PC-9 (cell line): ENCODE data around the gene RNU7-1. TPM values are rescaled to one million over a fixed set of nuclear protein-coding genes. Genes with fewer than 3 reads are reported as not detected.

Experiments
- BruUV-seq: library from RNA; stranded (reverse); fragments of 400-500 nt; replicated peaks from 2 replicates; lab custom pipeline; 2021; lab: Mats Ljungman, UMichigan
- CTCF ChIA-PET: fragments of 300-600 bp; sonication (Branson Sonifier 250); formaldehyde crosslinking; loops from one replicate; lab custom pipeline; 2022; ENCODE audit warnings: antibody characterized with exemption; lab: Charles Lee
- POLR2A ChIA-PET: fragments of 300-600 bp; sonication (Branson Sonifier 250); formaldehyde crosslinking; loops from one replicate; lab custom pipeline; 2022; ENCODE audit warnings: antibody characterized with exemption; ENCODE audit not compliant: unreplicated experiment; lab: Charles Lee
- DNase-seq, 2 experiments: peaks; one replicate each; pipeline versions ENCODE4 v3.0.0 to v3.0.0-alpha.2; 2015 to 2022; ENCODE audit warnings: mixed read lengths in 1 of 2
- H2AFZ ChIP-seq: fragments of 200-600 bp; sonication (generic); 2 replicates; pipeline ENCODE4 v1.8.1; 2017; ENCODE audit warnings: antibody characterized with exemption
- H3F3A ChIP-seq: fragments of 200-600 bp; sonication (generic); 2 replicates; pipeline ENCODE4 v1.8.1; 2017; ENCODE audit warnings: antibody characterized with exemption, mild to moderate bottlenecking, low read depth; ENCODE audit not compliant: insufficient read depth
- H3K27ac ChIP-seq: fragments of 200-600 bp; sonication (generic); 2 replicates; pipeline ENCODE4 v1.6.1; 2016; ENCODE audit warnings: mixed run types
- H3K27me3 ChIP-seq: fragments of 200-600 bp; sonication (generic); 2 replicates; pipeline ENCODE4 v1.6.1; 2016; ENCODE audit warnings: low read depth, mixed run types; ENCODE audit not compliant: insufficient read depth
- H3K36me3 ChIP-seq: fragments of 200-600 bp; sonication (generic); 2 replicates; pipeline ENCODE4 v1.6.1; 2016; ENCODE audit warnings: low read depth, mixed run types
- H3K4me1 ChIP-seq: fragments of 200-600 bp; sonication (generic); replicated peaks from 2 replicates; pipeline ENCODE4 v1.6.1; 2016; ENCODE audit warnings: mixed run types; ENCODE audit not compliant: insufficient read depth
- H3K4me2 ChIP-seq: fragments of 200-600 bp; sonication (generic); 2 replicates; pipeline ENCODE4 v1.6.1; 2017; ENCODE audit warnings: mixed run types
- H3K4me3 ChIP-seq: fragments of 200-600 bp; sonication (generic); 2 replicates; pipeline ENCODE4 v1.6.1; 2016; ENCODE audit warnings: mixed run types
- H3K79me2 ChIP-seq: fragments of 200-600 bp; sonication (generic); 2 replicates; pipeline ENCODE4 v1.6.1; 2017; ENCODE audit warnings: low read depth, mixed run types
- H3K9me2 ChIP-seq: fragments of 200-600 bp; sonication (generic); 2 replicates; pipeline ENCODE4 v1.8.1; 2017; ENCODE audit warnings: mild to moderate bottlenecking; ENCODE audit not compliant: insufficient read depth
- H3K9me3 ChIP-seq: fragments of 200-600 bp; sonication (generic); 2 replicates; pipeline ENCODE4 v1.8.1; 2016; ENCODE audit warnings: low read depth; ENCODE audit not compliant: insufficient read depth
- H4K20me1 ChIP-seq: fragments of 200-600 bp; sonication (generic); 2 replicates; pipeline ENCODE4 v1.8.1; 2017; ENCODE audit not compliant: insufficient read depth
- EZH2 ChIP-seq: fragments of 200-600 bp; sonication (generic); IDR thresholded peaks from 2 replicates; pipeline ENCODE4 v1.8.0; 2017; ENCODE audit warnings: antibody characterized with exemption, low read depth
- intact Hi-C: fragments of 100-400 bp; cut with micrococcal nuclease; formaldehyde crosslinking; loops from one replicate; pipeline ENCODE4 v1.10.0; 2022; ENCODE audit not compliant: unreplicated experiment
- total RNA-seq: library from RNA; stranded (reverse); gene quantifications from 2 replicates; pipeline ENCODE4 v1.2.3, GENCODE V29; 2021
- TF ChIP-seq, protein P1 (sequence below): fragments of 200-600 bp; sonication (generic); conservative IDR thresholded peaks from 2 replicates; pipeline ENCODE4 v1.6.1; 2017; ENCODE audit warnings: mixed run types, antibody characterized with exemption, mild to moderate bottlenecking, moderate library complexity

Gene RNU7-1
- total RNA-seq, 1 experiment from 2014 or later = not detected

DNA sequence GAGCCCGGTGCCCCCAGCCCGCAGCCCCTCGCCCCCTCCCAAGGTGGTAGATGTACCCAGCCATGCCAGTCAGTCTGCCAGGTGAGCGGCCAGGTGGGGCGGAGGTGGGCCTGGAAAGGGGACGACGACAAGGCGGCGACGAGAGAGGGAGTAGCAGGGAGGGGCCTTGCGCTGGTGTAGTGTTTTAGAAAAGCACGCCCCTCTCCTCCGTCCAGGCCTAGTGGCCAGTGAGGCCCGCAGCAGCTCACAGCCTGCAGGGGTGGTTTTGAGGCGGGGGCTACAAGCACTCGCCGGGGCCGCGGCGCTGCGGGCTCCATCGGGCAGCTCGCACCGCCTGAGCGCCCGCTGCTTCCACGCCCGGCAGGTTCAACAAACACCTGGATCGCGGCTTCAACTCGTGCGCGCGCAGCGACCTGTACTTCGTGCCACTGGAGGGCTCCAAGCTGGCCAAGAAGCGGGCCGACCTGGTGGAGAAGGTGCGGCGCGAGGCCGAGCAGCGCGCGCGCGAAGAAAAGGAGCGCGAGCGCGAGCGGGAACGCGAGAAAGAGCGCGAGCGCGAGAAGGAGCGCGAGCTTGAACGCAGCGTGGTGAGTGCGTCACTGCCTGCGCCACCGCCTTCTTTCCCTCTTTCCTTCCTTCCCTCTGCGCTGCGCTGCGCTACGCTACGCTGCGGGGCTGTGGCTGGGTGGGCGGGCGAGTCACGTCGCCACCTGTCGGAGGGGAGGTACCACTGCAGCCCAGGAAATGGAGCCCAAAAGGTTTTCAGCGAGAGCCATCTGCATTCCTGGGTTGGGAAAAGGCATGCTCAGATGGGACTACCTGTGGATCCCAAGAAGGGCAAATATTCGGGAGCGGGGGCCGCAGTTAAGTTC, 5.9 kb upstream of the RNU7-1 start:
- BruUV-seq = TSS peak; percentile 90
- peak; percentile 92 to 97 for DNase-seq
- TF ChIP-seq EZH2 = no peak
- TF ChIP-seq, protein P1, sequence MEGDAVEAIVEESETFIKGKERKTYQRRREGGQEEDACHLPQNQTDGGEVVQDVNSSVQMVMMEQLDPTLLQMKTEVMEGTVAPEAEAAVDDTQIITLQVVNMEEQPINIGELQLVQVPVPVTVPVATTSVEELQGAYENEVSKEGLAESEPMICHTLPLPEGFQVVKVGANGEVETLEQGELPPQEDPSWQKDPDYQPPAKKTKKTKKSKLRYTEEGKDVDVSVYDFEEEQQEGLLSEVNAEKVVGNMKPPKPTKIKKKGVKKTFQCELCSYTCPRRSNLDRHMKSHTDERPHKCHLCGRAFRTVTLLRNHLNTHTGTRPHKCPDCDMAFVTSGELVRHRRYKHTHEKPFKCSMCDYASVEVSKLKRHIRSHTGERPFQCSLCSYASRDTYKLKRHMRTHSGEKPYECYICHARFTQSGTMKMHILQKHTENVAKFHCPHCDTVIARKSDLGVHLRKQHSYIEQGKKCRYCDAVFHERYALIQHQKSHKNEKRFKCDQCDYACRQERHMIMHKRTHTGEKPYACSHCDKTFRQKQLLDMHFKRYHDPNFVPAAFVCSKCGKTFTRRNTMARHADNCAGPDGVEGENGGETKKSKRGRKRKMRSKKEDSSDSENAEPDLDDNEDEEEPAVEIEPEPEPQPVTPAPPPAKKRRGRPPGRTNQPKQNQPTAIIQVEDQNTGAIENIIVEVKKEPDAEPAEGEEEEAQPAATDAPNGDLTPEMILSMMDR = peak; percentile 98
- H3K4me3 ChIP-seq = peak overlapping the region; percentile 62
- peak overlapping the region; percentile 52 for H3K27ac ChIP-seq
- peaks cover 14% of the 10 kb centered on the region for H3K79me2 ChIP-seq
- H3K27me3 ChIP-seq = no peaks in the 10 kb centered on the region
- ChIA-PET CTCF (interaction anchor here (0.7 to 1.4 kb wide), 5 partner anchors 11 to 68 kb away, joined by 4 to 12 read pairs (median 5); partner anchors contain the start of gene SPSB2), POLR2A (interaction anchor here (0.6 to 1.0 kb wide), 6 partner anchors 12 to 214 kb away, joined by 3 to 4 read pairs (median 4); partner anchors contain the start of genes COPS7A, SPSB2 and TPI1)
- peaks cover 10% of the 10 kb centered on the region; the same call in 1 of the 2 replicates for H4K20me1 ChIP-seq
- peaks cover 8% of the 10 kb centered on the region for H3K4me1 ChIP-seq
- H2AFZ ChIP-seq = peak overlapping the region; percentile 57
- H3K9me2 ChIP-seq = no peaks in the 10 kb centered on the region
- H3K36me3 ChIP-seq = peaks cover 18% of the 10 kb centered on the region
- H3F3A ChIP-seq = peaks cover 58% of the 10 kb centered on the region
- peak overlapping the region; percentile 85 for H3K4me2 ChIP-seq
- intact Hi-C loops = loop anchor here (1.0 kb wide), 1 partner anchor 68 kb away; no protein-coding TSS in a partner anchor
- H3K9me3 ChIP-seq = no peaks in the 10 kb centered on the region

DNA sequence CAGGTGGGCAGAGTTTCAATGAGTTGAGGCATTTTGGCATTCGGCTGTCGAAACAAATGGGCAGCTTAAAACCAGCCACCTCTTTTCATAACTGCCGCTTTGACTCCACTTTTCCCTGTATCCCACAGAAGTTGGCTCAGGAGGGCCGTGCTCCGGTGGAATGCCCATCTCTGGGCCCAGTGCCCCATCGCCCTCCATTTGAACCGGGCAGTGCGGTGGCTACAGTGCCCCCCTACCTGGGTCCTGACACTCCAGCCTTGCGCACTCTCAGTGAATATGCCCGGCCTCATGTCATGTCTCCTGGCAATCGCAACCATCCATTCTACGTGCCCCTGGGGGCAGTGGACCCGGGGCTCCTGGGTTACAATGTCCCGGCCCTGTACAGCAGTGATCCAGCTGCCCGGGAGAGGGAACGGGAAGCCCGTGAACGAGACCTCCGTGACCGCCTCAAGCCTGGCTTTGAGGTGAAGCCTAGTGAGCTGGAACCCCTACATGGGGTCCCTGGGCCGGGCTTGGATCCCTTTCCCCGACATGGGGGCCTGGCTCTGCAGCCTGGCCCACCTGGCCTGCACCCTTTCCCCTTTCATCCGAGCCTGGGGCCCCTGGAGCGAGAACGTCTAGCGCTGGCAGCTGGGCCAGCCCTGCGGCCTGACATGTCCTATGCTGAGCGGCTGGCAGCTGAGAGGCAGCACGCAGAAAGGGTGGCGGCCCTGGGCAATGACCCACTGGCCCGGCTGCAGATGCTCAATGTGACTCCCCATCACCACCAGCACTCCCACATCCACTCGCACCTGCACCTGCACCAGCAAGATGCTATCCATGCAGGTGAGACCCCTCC, 5.0 kb upstream of the RNU7-1 start:
- H3K9me2 ChIP-seq = no peaks in the 10 kb centered on the region
- peaks cover 8% of the 10 kb centered on the region for H3K4me1 ChIP-seq
- TF ChIP-seq, protein P1 = no peak; the same call in 1 of the 2 replicates
- no peak for TF ChIP-seq EZH2
- H2AFZ ChIP-seq = no peak overlapping the region
- peaks cover 58% of the 10 kb centered on the region for H3F3A ChIP-seq
- peaks cover 11% of the 10 kb centered on the region for H3K36me3 ChIP-seq
- peaks cover 6% of the 10 kb centered on the region; the same call in 1 of the 2 replicates for H3K79me2 ChIP-seq
- peak overlapping the region; percentile 52; the same call in 1 of the 2 replicates for H3K27ac ChIP-seq
- CTCF ChIA-PET = interaction anchor here (0.9 to 1.4 kb wide), 5 partner anchors 12 to 69 kb away, joined by 3 to 12 read pairs (median 5); no protein-coding TSS in a partner anchor
- peak overlapping the region; percentile 85 for H3K4me2 ChIP-seq
- intact Hi-C loops = loop anchor here (1.0 kb wide), 1 partner anchor 69 kb away; no protein-coding TSS in a partner anchor
- BruUV-seq = no TSS peak
- POLR2A ChIA-PET = interaction anchor here (0.6 to 1.0 kb wide), 4 partner anchors 66 to 169 kb away, joined by 3 to 4 read pairs (median 4); partner anchors contain the start of genes SPSB2 and TPI1
- H3K27me3 ChIP-seq = no peaks in the 10 kb centered on the region
- peak overlapping the region; percentile 62 for H3K4me3 ChIP-seq
- DNase-seq = no peak
- no peaks in the 10 kb centered on the region for H3K9me3 ChIP-seq
- peaks cover 1% of the 10 kb centered on the region; the same call in 1 of the 2 replicates for H4K20me1 ChIP-seq
